ENCODE measurements around the gene FGF21.

DNA sequence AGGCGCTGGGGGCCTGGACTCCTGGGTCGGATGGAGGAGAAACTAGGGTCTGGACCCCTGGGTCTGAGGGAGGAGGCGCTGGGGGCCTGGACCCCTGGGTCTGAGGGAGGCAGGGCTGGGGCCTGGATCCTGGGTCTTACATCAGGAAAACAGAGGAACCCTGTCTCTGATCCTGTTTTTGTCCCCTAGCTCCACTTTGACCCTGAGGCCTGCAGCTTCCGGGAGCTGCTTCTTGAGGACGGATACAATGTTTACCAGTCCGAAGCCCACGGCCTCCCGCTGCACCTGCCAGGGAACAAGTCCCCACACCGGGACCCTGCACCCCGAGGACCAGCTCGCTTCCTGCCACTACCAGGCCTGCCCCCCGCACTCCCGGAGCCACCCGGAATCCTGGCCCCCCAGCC lies 2.4 kb downstream of the FGF21 start:
- TF ChIP-seq, protein P1, sequence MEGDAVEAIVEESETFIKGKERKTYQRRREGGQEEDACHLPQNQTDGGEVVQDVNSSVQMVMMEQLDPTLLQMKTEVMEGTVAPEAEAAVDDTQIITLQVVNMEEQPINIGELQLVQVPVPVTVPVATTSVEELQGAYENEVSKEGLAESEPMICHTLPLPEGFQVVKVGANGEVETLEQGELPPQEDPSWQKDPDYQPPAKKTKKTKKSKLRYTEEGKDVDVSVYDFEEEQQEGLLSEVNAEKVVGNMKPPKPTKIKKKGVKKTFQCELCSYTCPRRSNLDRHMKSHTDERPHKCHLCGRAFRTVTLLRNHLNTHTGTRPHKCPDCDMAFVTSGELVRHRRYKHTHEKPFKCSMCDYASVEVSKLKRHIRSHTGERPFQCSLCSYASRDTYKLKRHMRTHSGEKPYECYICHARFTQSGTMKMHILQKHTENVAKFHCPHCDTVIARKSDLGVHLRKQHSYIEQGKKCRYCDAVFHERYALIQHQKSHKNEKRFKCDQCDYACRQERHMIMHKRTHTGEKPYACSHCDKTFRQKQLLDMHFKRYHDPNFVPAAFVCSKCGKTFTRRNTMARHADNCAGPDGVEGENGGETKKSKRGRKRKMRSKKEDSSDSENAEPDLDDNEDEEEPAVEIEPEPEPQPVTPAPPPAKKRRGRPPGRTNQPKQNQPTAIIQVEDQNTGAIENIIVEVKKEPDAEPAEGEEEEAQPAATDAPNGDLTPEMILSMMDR (IDR thresholded peaks at IDR 0.05; ENCODE audit: insufficient read depth, low read depth, low read length): no peak
- no peak for TF ChIP-seq EZH2 (IDR thresholded peaks at IDR 0.05; ENCODE audit: insufficient read depth, low read length)

All from astrocyte (in vitro differentiated cells and primary cell).